Measurements from ENCODE around the gene CDIPT.

DNA sequence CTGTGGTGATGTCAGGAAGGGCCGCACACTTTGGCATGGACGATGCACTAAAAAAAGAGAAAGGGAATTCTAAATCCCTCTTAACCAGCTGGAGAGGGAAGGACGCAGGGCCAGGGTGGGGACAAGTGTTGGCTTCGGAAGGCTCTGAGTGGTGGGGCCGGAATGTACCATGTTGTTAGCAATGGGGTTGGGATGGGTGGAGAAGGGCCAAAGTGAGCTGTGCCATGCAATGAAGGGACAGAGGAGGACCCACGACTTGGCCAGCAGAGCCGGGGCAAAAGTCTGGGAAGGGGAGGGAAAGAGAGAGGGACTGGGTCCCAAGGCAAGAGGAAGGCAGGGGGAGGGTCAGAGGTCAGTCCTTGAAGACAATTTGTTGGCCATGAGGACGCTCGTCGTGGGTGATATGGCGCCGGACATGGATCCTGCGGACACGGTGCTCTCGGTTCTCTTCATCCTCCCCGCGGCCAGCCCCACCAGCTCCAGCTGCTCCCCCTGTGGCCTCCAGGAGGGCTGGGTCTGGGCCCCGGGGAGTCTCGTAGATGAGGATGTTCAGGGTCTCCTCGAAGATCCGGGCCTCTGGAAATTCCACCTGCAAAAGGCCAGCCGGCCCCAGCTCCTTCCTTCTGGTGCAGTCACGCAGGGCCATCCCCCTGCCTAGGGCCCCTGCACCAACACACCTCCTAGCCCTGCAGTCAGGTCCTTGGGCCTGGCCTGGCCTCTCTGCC is 43.7 kb upstream of the CDIPT start:
- TF ChIP-seq EZH2 (IDR thresholded peaks at IDR 0.05; ENCODE audit: insufficient read depth, poor library complexity, severe bottlenecking) = no peak
- no peak for TF ChIP-seq EZH2phosphoT487 (IDR thresholded peaks at IDR 0.05; ENCODE audit: insufficient read depth, low read depth)
